ENCODE data around the gene INTS4. TPM values are rescaled to one million over a fixed set of nuclear protein-coding genes. Genes with fewer than 3 reads are reported as not detected.
A peak's percentile ranks its signal among the peaks of the same experiment; 100 is the strongest.

INTS4 gene
- total and polyA plus RNA-seq, 2 of the 4 experiments (the other 2 are of a cell fraction): 24.0 to 52.5 TPM

GRCh38 chr11:78022397-78023396 lies 28.2 kb upstream of the INTS4 start, which contains the start of gene KCTD14:
TSS of gene KCTD14 (minus strand) at chr11:78023276. CDS start at chr11:78023249, 27 bp downstream.
- Histone ChIP-seq H4K91ac (ENCODE audit: insufficient read depth, low read depth, low read length) (no peak within 1 kb of the TSS), H2AK5ac (ENCODE audit: low read depth, low read length) (no peak within 1 kb of the TSS), H3K18ac (ENCODE audit: low read depth, low read length) (no peak within 1 kb of the TSS), H3K27ac (ENCODE audit: insufficient read depth, low read length) (no peak within 1 kb of the TSS), H3K27me3 (ENCODE audit: control insufficient read depth, insufficient read depth, low read length) (no peaks in the 10 kb centered on the region), H3K23ac (ENCODE audit: low read depth, low read length) (no peak within 1 kb of the TSS), H3K4me2 (ENCODE audit: low read depth, low read length) (peak within 1 kb of the TSS; percentile 65), H4K8ac (ENCODE audit: low read depth in 2 of 2, low read length in 2 of 2) (no peak within 1 kb of the TSS; a peak in 1 of 4 replicates), H2BK20ac (ENCODE audit: low read depth, low read length) (no peak within 1 kb of the TSS), H3K36me3 (ENCODE audit: control insufficient read depth, insufficient read depth, low read length) (no peaks in the 10 kb centered on the region), H2BK120ac (ENCODE audit: low read depth, low read length) (no peak within 1 kb of the TSS; the same call in 1 of the 2 replicates), H3K4me1 (ENCODE audit: control insufficient read depth, insufficient read depth, low read length) (no peaks in the 10 kb centered on the region; the same call in 1 of the 2 replicates), H4K5ac (ENCODE audit: low read depth, low read length) (no peak within 1 kb of the TSS), H3K79me1 (ENCODE audit: low read depth in 1 of 2, low read length in 2 of 2) (no peaks in the 10 kb centered on the region), H3K9ac (ENCODE audit: low read depth, low read length) (peak within 1 kb of the TSS; percentile 32), H4K20me1 (ENCODE audit: insufficient read depth, low read length) (no peaks in the 10 kb centered on the region), H2BK5ac (ENCODE audit: low read depth, low read length, poor library complexity, severe bottlenecking) (no peak within 1 kb of the TSS), H3K4ac (ENCODE audit: low read depth, low read length) (no peak within 1 kb of the TSS), H3K9me1 (ENCODE audit: insufficient read depth, low read length) (peaks cover 6% of the 10 kb centered on the region), H3K14ac (replicated peaks; ENCODE audit: low read depth, low read length) (peak within 1 kb of the TSS; percentile 29; the same call in 1 of the 2 replicates), H2BK15ac (ENCODE audit: low read depth, low read length) (no peak within 1 kb of the TSS), H2AK9ac (replicated peaks; ENCODE audit: low read depth, low read length, poor library complexity) (peak within 1 kb of the TSS; percentile 74), H3K56ac (ENCODE audit: extremely low read depth, insufficient read depth, low read length) (no peak within 1 kb of the TSS), H3K4me3 (ENCODE audit: insufficient read depth, low read depth, low read length) (peak within 1 kb of the TSS; percentile 25), H3K9me3 (ENCODE audit: control insufficient read depth, insufficient read depth, low read length) (no peaks in the 10 kb centered on the region), H2AFZ (replicated peaks; ENCODE audit: low read length, poor library complexity) (peak within 1 kb of the TSS; percentile 95)
- WGBS, 2 experiments (ENCODE audit: extremely low coverage in 2 of 2, insufficient read length in 1 of 2): 9% methylated on average over 23 of the region's 37 CpGs; no CpG with 5 or more reads in 1 of the 2 experiments
- intact Hi-C loops (cut with micrococcal nuclease): no loop called here
- in situ Hi-C loops (cut with MboI; ENCODE audit: low sequenced_read_pairs): no loop called here
- POLR2A ChIA-PET (ENCODE audit: unreplicated experiment): no interaction called here
- dilution Hi-C loops (cut with HindIII; ENCODE audit: low sequenced_read_pairs, unreplicated experiment): no loop called here
- no TSS peak for BruUV-seq (replicated peaks)
- DNase-seq (no peak), ATAC-seq (ENCODE audit: low read depth) (peak; percentile 73)
- CTCF ChIA-PET: no interaction called here
- TF ChIP-seq NFE2L2 (IDR thresholded peaks at IDR 0.05; ENCODE audit: low read depth, low read length): no peak
- TF ChIP-seq MXI1 (IDR thresholded peaks at IDR 0.05; ENCODE audit: borderline replicate concordance, low read depth, low read length): no peak
- TF ChIP-seq FOS (IDR thresholded peaks at IDR 0.05; ENCODE audit: low read depth, low read length): no peak
- no peak for TF ChIP-seq CHD1 (IDR thresholded peaks at IDR 0.05; ENCODE audit: low read depth, low read length)
- no peak for TF ChIP-seq MAZ (IDR thresholded peaks at IDR 0.05; ENCODE audit: borderline replicate concordance, low read depth, low read length)
- TF ChIP-seq USF2 (IDR thresholded peaks at IDR 0.05; ENCODE audit: low read depth, low read length): no peak
- no peak for TF ChIP-seq CTCF (conservative IDR thresholded peaks at IDR 0.05; ENCODE audit: low read depth, low read length)
- no peak for TF ChIP-seq POLR2A (IDR thresholded peaks at IDR 0.05; ENCODE audit: low read depth, low read length)
- no peak for TF ChIP-seq SMC3 (IDR thresholded peaks at IDR 0.05; ENCODE audit: low read depth, low read length)
- TF ChIP-seq RCOR1 (IDR thresholded peaks at IDR 0.05; ENCODE audit: insufficient replicate concordance, low read length): no peak
- TF ChIP-seq RAD21 (IDR thresholded peaks at IDR 0.05; ENCODE audit: low read length): no peak
- no peak for TF ChIP-seq ELK1 (IDR thresholded peaks at IDR 0.05; ENCODE audit: borderline replicate concordance, low read depth, low read length)
- TF ChIP-seq MAFK (IDR thresholded peaks at IDR 0.05; ENCODE audit: low read depth, low read length): no peak
- no peak for TF ChIP-seq CEBPB (IDR thresholded peaks at IDR 0.05; ENCODE audit: low read depth, low read length)

Measured in IMR-90 (cell line).